GM23248 (cell line): ENCODE measurements around the gene AP3B1. TPM values are rescaled to one million over a fixed set of nuclear protein-coding genes. Genes with fewer than 3 reads are reported as not detected.
"Not testable (repeated sequence)": the region's sequence is repeated elsewhere in the genome, so short reads cannot be mapped to it uniquely, and the experiment has no call there.

Experiments used
- DNase-seq: peaks from one replicate; pipeline ENCODE4 v3.0.0-alpha.2; 2015
- H2AFZ ChIP-seq: fragments of 200-600 bp; sonication (generic); 2 replicates; pipeline ENCODE4 v1.6.1; 2016; ENCODE audit warnings: antibody characterized with exemption
- H3F3A ChIP-seq: fragments of 200-600 bp; sonication (generic); 2 replicates; pipeline ENCODE4 v1.6.1; 2016; ENCODE audit warnings: mild to moderate bottlenecking, antibody characterized with exemption, mixed run types; ENCODE audit not compliant: insufficient read depth
- H3K27ac ChIP-seq: fragments of 200-600 bp; sonication (generic); 2 replicates; pipeline ENCODE4 v1.5.1; 2016; ENCODE audit warnings: mild to moderate bottlenecking
- H3K27me3 ChIP-seq: fragments of 200-600 bp; sonication (generic); replicated peaks from 2 replicates; pipeline ENCODE4 v1.6.1; 2016; ENCODE audit warnings: mild to moderate bottlenecking; ENCODE audit not compliant: insufficient read depth
- H3K36me3 ChIP-seq: fragments of 200-600 bp; sonication (generic); 2 replicates; pipeline ENCODE4 v1.6.1; 2016; ENCODE audit warnings: low read depth, mild to moderate bottlenecking
- H3K4me1 ChIP-seq: fragments of 200-600 bp; sonication (generic); 2 replicates; pipeline ENCODE4 v1.6.1; 2016; ENCODE audit warnings: mild to moderate bottlenecking; ENCODE audit not compliant: insufficient read depth
- H3K4me2 ChIP-seq: fragments of 200-600 bp; sonication (generic); one replicate; pipeline ENCODE4 v1.6.1; 2016; ENCODE audit warnings: mild to moderate bottlenecking; ENCODE audit not compliant: unreplicated experiment
- H3K4me3 ChIP-seq: fragments of 200-600 bp; sonication (generic); 2 replicates; pipeline ENCODE4 v1.5.1; 2016; ENCODE audit warnings: mild to moderate bottlenecking
- H3K79me2 ChIP-seq: fragments of 200-600 bp; sonication (generic); 2 replicates; pipeline ENCODE4 v1.6.1; 2016; ENCODE audit warnings: mild to moderate bottlenecking; ENCODE audit not compliant: insufficient read depth
- H3K9ac ChIP-seq: fragments of 200-600 bp; sonication (generic); 2 replicates; pipeline ENCODE4 v1.6.1; 2016; ENCODE audit warnings: mild to moderate bottlenecking
- H3K9me2 ChIP-seq: fragments of 200-600 bp; sonication (generic); 2 replicates; pipeline ENCODE4 v1.6.1; 2016; ENCODE audit warnings: mixed run types, mild to moderate bottlenecking, moderate library complexity; ENCODE audit not compliant: insufficient read depth
- H3K9me3 ChIP-seq: fragments of 200-600 bp; sonication (generic); one replicate; pipeline ENCODE4 v1.6.1; 2017; ENCODE audit warnings: low read depth
- H4K20me1 ChIP-seq: fragments of 200-600 bp; sonication (generic); 2 replicates; pipeline ENCODE4 v1.6.0; 2016; ENCODE audit not compliant: insufficient read depth
- EZH2 ChIP-seq: fragments of 200-600 bp; sonication (generic); IDR thresholded peaks from 2 replicates; pipeline ENCODE4 v1.6.1; 2018; ENCODE audit warnings: antibody characterized with exemption, mild to moderate bottlenecking; ENCODE audit not compliant: insufficient read depth, poor library complexity, severe bottlenecking
- EZH2phosphoT487 ChIP-seq: fragments of 200-600 bp; sonication (generic); IDR thresholded peaks from 2 replicates; pipeline ENCODE4 v1.6.1; 2018; ENCODE audit warnings: antibody characterized with exemption, moderate library complexity, mild to moderate bottlenecking, low read depth; ENCODE audit not compliant: insufficient read depth
- WGBS, 2 experiments: methylation state at CpG; one replicate each; pipeline ENCODE4 v1.1.6; 2015 to 2017; ENCODE audit warnings: low lambda C conversion rate in 2 of 2, low coverage in 1 of 2; ENCODE audit errors: missing lambda C conversion rate in 2 of 2; 5-methylcytosine and 5-hydroxymethylcytosine counted together
- in situ Hi-C: fragments of 300-500 bp; cut with MboI; formaldehyde crosslinking; loops from 2 replicates; pipeline ENCODE4 v1.15.0; 2020
- polyA plus RNA-seq: library from polyadenylated mRNA; unstranded; fragments of >200 nt; fragmentation: Nextera tagmentation; extraction: Ambion mirVana; gene quantifications from 2 replicates; pipeline ENCODE4 v1.2.1, GENCODE V29; 2016
- total RNA-seq: library from RNA; depleted of rRNA; stranded (reverse); fragments of >200 nt; shearing (Covaris generic); gene quantifications from 2 replicates; pipeline ENCODE4 v1.2.3, GENCODE V29; 2014

AP3B1 gene
- total and polyA plus RNA-seq, 2 experiments from 2014 or later, result 40.3 to 49.7 TPM

GRCh38 chr5:78050888-78051287, 243.6 kb downstream of the AP3B1 start:
- Histone ChIP-seq H2AFZ (no peak overlapping the region), H3K27me3 (no peaks in the 10 kb centered on the region), H4K20me1 (no peaks in the 10 kb centered on the region), H3F3A (no peaks in the 10 kb centered on the region), H3K79me2 (no peaks in the 10 kb centered on the region), H3K9me3 (no peaks in the 10 kb centered on the region), H3K4me1 (peaks cover 8% of the 10 kb centered on the region; the same call in 1 of the 2 replicates), H3K4me2 (peak overlapping the region; percentile 26), H3K9ac (no peak overlapping the region), H3K27ac (no peak overlapping the region), H3K9me2 (no peaks in the 10 kb centered on the region), H3K36me3 (no peaks in the 10 kb centered on the region), H3K4me3 (no peak overlapping the region)
- peak; percentile 52 for DNase-seq
- in situ Hi-C loops, result no loop called here
- TF ChIP-seq EZH2 (no peak), EZH2phosphoT487 (no peak)
- WGBS, 2 experiments, result 61 to 65% methylated on average over 4 of the region's 4 CpGs

GRCh38 chr5:78046823-78047222, 247.7 kb downstream of the AP3B1 start:
- H3K4me1 ChIP-seq, H3K4me3 ChIP-seq, H4K20me1 ChIP-seq, DNase-seq, H3F3A ChIP-seq, H3K9ac ChIP-seq, H3K9me3 ChIP-seq, H3K9me2 ChIP-seq, H3K27ac ChIP-seq, in situ Hi-C loops, H3K36me3 ChIP-seq, H3K4me2 ChIP-seq, H3K79me2 ChIP-seq, H2AFZ ChIP-seq, H3K27me3 ChIP-seq: not testable (repeated sequence)
- WGBS, 2 experiments, result 95 to 97% methylated on average over 2 of the region's 2 CpGs

GRCh38 chr5:78046006-78046405, 248.5 kb downstream of the AP3B1 start:
- no peak overlapping the region for H3K9ac ChIP-seq
- no peaks in the 10 kb centered on the region for H3K36me3 ChIP-seq
- no peaks in the 10 kb centered on the region for H3F3A ChIP-seq
- H3K9me3 ChIP-seq, result no peaks in the 10 kb centered on the region
- DNase-seq, result no peak
- H2AFZ ChIP-seq, result no peak overlapping the region
- no peaks in the 10 kb centered on the region for H3K79me2 ChIP-seq
- peaks cover 4% of the 10 kb centered on the region; the same call in 1 of the 2 replicates for H3K4me1 ChIP-seq
- WGBS, 2 experiments, result 97 to 100% methylated on average over 9 of the region's 9 CpGs
- TF ChIP-seq EZH2phosphoT487 (no peak), EZH2 (no peak)
- H3K27ac ChIP-seq, result no peak overlapping the region
- H3K4me3 ChIP-seq, result no peak overlapping the region
- H3K27me3 ChIP-seq, result no peaks in the 10 kb centered on the region
- H4K20me1 ChIP-seq, result no peaks in the 10 kb centered on the region
- in situ Hi-C loops, result no loop called here
- H3K4me2 ChIP-seq, result no peak overlapping the region
- no peaks in the 10 kb centered on the region for H3K9me2 ChIP-seq

GRCh38 chr5:78041805-78042204, 252.7 kb downstream of the AP3B1 start:
- 93 to 96% methylated on average over 5 of the region's 5 CpGs for WGBS, 2 experiments
- no peak overlapping the region for H3K27ac ChIP-seq
- H3F3A ChIP-seq, result no peaks in the 10 kb centered on the region
- no peaks in the 10 kb centered on the region for H3K9me3 ChIP-seq
- in situ Hi-C loops, result no loop called here
- no peaks in the 10 kb centered on the region for H4K20me1 ChIP-seq
- H3K4me2 ChIP-seq, result no peak overlapping the region
- H3K79me2 ChIP-seq, result no peaks in the 10 kb centered on the region
- H3K9ac ChIP-seq, result no peak overlapping the region
- no peak for TF ChIP-seq EZH2
- no peak for TF ChIP-seq EZH2phosphoT487
- no peak overlapping the region for H3K4me3 ChIP-seq
- no peak overlapping the region for H2AFZ ChIP-seq
- peaks cover 15% of the 10 kb centered on the region; the same call in 1 of the 2 replicates for H3K36me3 ChIP-seq
- H3K4me1 ChIP-seq, result no peaks in the 10 kb centered on the region
- DNase-seq, result no peak
- H3K27me3 ChIP-seq, result no peaks in the 10 kb centered on the region
- no peaks in the 10 kb centered on the region for H3K9me2 ChIP-seq

- no peaks in the 10 kb centered on the region for H3K4me1 ChIP-seq
- H2AFZ ChIP-seq, result no peak overlapping the region
- H3K27ac ChIP-seq, result no peak overlapping the region
- H4K20me1 ChIP-seq, result no peaks in the 10 kb centered on the region
- H3K4me2 ChIP-seq, result no peak overlapping the region
- no peaks in the 10 kb centered on the region for H3K27me3 ChIP-seq
- no peaks in the 10 kb centered on the region for H3F3A ChIP-seq
- H3K79me2 ChIP-seq, result no peaks in the 10 kb centered on the region
- H3K9me3 ChIP-seq, result no peaks in the 10 kb centered on the region
- no peak overlapping the region for H3K4me3 ChIP-seq
- DNase-seq, result no peak
- H3K9me2 ChIP-seq, result no peaks in the 10 kb centered on the region
- TF ChIP-seq EZH2phosphoT487, result no peak
- no peak for TF ChIP-seq EZH2
- WGBS, 2 experiments, result 74 to 94% methylated on average over 2 of the region's 2 CpGs
- H3K9ac ChIP-seq, result no peak overlapping the region
- in situ Hi-C loops, result no loop called here
- no peaks in the 10 kb centered on the region for H3K36me3 ChIP-seq
Observed at GRCh38 chr5:78025540-78025939, 269.0 kb downstream of the AP3B1 start.
